BLaER1 (cell line): ENCODE results near the gene PIAS4.

ENCODE experiments used
- H3K27ac ChIP-seq: shearing (Covaris generic); formaldehyde crosslinking; 2 replicates; pipeline ENCODE4 v1.8.1; 2022
- H3K27me3 ChIP-seq: shearing (Covaris generic); formaldehyde crosslinking; 2 replicates; pipeline ENCODE4 v1.8.1; 2022
- H3K36me3 ChIP-seq: shearing (Covaris generic); formaldehyde crosslinking; 2 replicates; pipeline ENCODE4 v1.8.1; 2022
- H3K4me1 ChIP-seq: shearing (Covaris generic); formaldehyde crosslinking; 2 replicates; pipeline ENCODE4 v1.8.1; 2022
- H3K4me2 ChIP-seq: shearing (Covaris generic); formaldehyde crosslinking; 2 replicates; pipeline ENCODE4 v1.8.1; 2022
- H3K4me3 ChIP-seq: shearing (Covaris generic); formaldehyde crosslinking; 2 replicates; pipeline ENCODE4 v1.8.1; 2022
- H3K9ac ChIP-seq: shearing (Covaris generic); formaldehyde crosslinking; 2 replicates; pipeline ENCODE4 v1.8.1; 2022
- H3K9me3 ChIP-seq: shearing (Covaris generic); formaldehyde crosslinking; 2 replicates; pipeline ENCODE4 v1.8.1; 2022
- H4K20me1 ChIP-seq: shearing (Covaris generic); formaldehyde crosslinking; 2 replicates; pipeline ENCODE4 v1.8.1; 2022
- Cebpa-rat ChIP-seq: shearing (Covaris generic); IDR thresholded peaks from 2 replicates; pipeline ENCODE4 v1.8.1; 2022

The PIAS4 gene

DNA sequence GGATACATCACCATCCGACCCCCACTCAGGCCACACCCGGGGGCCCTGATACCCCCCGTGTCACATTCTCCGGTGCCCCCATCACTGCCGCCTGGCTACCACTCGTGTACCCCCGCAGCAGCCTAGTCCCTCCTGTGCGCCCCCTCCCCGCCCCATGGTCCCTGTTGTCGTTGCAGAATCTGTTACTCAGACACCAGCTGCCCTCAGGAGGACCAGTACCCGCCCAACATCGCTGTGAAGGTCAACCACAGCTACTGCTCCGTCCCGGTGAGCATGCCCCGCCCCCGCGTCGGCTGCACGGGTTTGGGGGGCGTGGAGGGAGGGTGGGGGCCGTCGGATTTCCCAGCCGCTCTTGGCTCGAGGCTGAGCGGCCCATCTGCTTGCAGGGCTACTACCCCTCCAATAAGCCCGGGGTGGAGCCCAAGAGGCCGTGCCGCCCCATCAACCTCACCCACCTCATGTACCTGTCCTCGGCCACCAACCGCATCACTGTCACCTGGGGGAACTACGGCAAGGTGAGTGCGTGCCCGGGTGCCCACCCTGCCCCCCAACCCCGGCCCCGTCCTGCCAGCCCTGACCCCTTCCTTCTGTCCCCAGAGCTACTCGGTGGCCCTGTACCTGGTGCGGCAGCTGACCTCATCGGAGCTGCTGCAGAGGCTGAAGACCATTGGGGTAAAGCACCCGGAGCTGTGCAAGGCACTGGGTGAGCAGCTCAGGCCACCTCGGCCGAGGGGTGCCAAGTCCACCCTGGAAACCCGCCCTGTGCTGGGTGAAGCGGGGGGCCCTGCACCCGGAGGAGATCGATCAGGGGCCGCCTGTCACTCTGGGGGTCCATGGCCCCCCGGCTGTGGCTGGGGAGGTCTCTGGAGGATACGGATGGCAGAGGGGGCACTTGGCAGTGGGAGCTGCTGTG lies 21.1 kb downstream of the PIAS4 start:
- Histone ChIP-seq H3K9me3 (no peaks in the 10 kb centered on the region), H3K4me3 (no peak overlapping the region), H4K20me1 (peaks cover 46% of the 10 kb centered on the region), H3K4me2 (no peak overlapping the region), H3K9ac (no peak overlapping the region), H3K4me1 (no peaks in the 10 kb centered on the region), H3K27ac (no peak overlapping the region), H3K36me3 (peaks cover 99% of the 10 kb centered on the region), H3K27me3 (no peaks in the 10 kb centered on the region)
- TF ChIP-seq Cebpa-rat, result no peak

DNA sequence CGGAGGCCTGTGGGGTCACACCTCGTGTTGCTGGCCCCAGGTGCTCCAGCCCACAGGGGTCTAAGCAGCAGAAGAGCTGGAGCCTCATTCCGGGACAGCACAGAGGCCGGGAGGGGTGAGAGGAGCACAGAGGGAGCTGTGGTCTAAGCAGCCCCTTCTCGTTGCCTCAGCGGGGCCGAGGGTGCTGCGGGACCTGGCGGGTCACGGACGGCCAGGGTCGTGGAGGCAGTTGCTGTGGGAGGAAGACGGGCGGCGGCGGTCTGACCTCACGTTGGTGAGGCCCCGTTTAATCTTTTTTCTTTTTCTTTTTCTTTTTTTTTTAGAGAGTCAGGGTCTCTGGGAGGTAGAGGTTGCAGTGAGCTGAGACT lies 21.7 kb downstream of the PIAS4 start:
- H3K9me3 ChIP-seq, result no peaks in the 10 kb centered on the region
- no peak overlapping the region for H3K27ac ChIP-seq
- H4K20me1 ChIP-seq, result peaks cover 46% of the 10 kb centered on the region
- H3K4me1 ChIP-seq, result no peaks in the 10 kb centered on the region
- H3K9ac ChIP-seq, result no peak overlapping the region
- no peak overlapping the region for H3K4me3 ChIP-seq
- TF ChIP-seq Cebpa-rat, result no peak
- H3K27me3 ChIP-seq, result no peaks in the 10 kb centered on the region
- peaks cover 99% of the 10 kb centered on the region for H3K36me3 ChIP-seq
- no peak overlapping the region for H3K4me2 ChIP-seq

DNA sequence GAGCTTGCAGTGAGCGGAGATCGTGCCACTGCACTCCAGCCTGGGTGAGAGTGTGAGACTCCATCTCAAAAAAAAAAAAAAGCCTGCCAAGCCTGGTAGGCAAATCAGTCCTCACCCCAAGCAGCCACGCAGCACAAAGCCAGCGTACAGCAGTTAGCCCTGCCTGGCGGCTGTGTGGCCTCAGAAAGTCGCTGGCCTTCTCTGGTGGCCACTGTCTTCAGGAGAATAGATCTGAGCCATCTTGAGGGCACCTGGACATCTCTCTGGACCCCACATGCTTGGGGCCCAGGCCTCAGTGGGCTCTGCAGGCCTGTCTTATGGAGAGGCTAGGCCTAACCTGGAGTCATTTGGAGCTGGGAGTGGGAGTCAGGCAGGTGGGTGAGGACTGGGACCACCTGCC lies 23.0 kb downstream of the PIAS4 start:
- peaks cover 99% of the 10 kb centered on the region for H3K36me3 ChIP-seq
- H3K9me3 ChIP-seq, result peaks cover 3% of the 10 kb centered on the region
- no peaks in the 10 kb centered on the region for H3K27me3 ChIP-seq
- H4K20me1 ChIP-seq, result peaks cover 41% of the 10 kb centered on the region
- no peak for TF ChIP-seq Cebpa-rat
- no peak overlapping the region for H3K4me2 ChIP-seq
- H3K4me3 ChIP-seq, result no peak overlapping the region
- no peaks in the 10 kb centered on the region for H3K4me1 ChIP-seq
- H3K27ac ChIP-seq, result no peak overlapping the region
- H3K9ac ChIP-seq, result no peak overlapping the region

DNA sequence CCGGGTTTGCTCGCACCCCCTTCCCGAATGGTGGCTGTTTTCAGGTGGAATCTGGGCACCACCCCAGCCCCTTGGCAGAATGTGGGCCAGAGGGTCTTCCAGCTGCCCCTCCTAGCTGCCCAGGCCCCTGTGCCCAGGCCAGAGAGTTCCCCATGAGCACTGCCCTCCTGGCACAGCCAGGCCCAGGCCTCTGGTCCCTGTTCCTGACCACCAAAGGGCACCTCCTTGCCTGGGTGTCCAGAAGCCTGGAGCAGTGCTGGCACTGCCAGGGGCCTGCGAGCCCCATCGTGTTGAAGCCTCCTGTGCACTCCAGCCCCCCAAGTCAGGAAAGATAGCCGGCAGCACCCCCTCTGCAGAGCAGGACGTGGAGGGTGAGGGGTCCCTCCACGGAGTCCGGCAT lies 23.4 kb downstream of the PIAS4 start:
- Histone ChIP-seq H3K27me3 (no peaks in the 10 kb centered on the region), H4K20me1 (peaks cover 41% of the 10 kb centered on the region), H3K4me1 (no peaks in the 10 kb centered on the region), H3K4me3 (no peak overlapping the region), H3K27ac (no peak overlapping the region), H3K9me3 (peaks cover 7% of the 10 kb centered on the region), H3K9ac (no peak overlapping the region), H3K4me2 (no peak overlapping the region), H3K36me3 (peaks cover 99% of the 10 kb centered on the region)
- no peak for TF ChIP-seq Cebpa-rat

DNA sequence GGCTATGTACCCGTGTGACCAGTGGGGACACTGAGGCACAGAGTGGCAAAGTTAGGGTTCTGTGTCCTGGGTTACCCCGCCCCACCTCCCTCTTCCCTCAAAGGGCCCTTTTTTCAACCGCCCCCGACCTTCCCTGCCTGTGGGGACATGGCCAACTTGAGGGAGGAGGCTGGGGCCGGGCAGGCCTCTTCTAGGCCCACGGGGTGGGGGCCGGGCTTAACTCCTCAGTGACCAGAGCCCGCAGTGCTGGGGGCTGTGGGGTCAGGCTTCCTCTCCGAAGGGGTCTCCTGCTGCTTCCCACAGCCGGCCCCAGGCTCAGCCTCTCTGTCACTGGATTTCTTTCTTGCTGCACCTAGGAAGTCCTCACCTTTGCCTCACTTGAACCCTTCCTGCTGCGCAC lies 23.9 kb downstream of the PIAS4 start:
- Histone ChIP-seq H3K4me2 (no peak overlapping the region), H3K4me1 (no peaks in the 10 kb centered on the region), H3K36me3 (peaks cover 99% of the 10 kb centered on the region), H3K27me3 (no peaks in the 10 kb centered on the region), H3K9me3 (peaks cover 9% of the 10 kb centered on the region), H3K9ac (no peak overlapping the region), H3K27ac (peak overlapping the region; percentile 18; the same call in 1 of the 2 replicates), H3K4me3 (no peak overlapping the region), H4K20me1 (peaks cover 41% of the 10 kb centered on the region)
- TF ChIP-seq Cebpa-rat, result no peak

DNA sequence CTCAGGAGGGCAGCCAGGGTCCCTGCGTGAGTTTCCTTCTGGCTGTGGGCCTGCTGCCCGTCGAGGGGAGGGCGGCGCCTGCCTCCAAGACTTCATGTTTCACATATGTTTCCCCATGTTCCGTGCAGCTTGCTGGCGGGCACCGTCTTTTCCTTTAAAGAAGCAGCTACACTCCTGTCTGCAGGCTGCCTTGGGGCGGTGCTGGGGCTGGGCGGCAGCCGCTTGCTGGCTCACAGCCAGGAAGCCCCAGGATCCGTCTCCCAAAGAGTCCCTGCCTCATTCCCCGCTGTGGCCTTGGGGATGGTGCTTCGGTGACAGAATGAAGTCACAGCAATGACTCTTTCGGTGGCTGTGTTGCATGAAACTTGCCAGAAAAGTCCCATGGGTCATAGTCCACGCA lies 24.9 kb downstream of the PIAS4 start:
- Histone ChIP-seq H3K4me3 (no peak overlapping the region), H4K20me1 (peaks cover 37% of the 10 kb centered on the region), H3K27ac (no peak overlapping the region), H3K9me3 (peaks cover 15% of the 10 kb centered on the region), H3K27me3 (no peaks in the 10 kb centered on the region), H3K9ac (no peak overlapping the region), H3K4me1 (no peaks in the 10 kb centered on the region), H3K4me2 (no peak overlapping the region), H3K36me3 (peaks cover 99% of the 10 kb centered on the region)
- no peak for TF ChIP-seq Cebpa-rat

DNA sequence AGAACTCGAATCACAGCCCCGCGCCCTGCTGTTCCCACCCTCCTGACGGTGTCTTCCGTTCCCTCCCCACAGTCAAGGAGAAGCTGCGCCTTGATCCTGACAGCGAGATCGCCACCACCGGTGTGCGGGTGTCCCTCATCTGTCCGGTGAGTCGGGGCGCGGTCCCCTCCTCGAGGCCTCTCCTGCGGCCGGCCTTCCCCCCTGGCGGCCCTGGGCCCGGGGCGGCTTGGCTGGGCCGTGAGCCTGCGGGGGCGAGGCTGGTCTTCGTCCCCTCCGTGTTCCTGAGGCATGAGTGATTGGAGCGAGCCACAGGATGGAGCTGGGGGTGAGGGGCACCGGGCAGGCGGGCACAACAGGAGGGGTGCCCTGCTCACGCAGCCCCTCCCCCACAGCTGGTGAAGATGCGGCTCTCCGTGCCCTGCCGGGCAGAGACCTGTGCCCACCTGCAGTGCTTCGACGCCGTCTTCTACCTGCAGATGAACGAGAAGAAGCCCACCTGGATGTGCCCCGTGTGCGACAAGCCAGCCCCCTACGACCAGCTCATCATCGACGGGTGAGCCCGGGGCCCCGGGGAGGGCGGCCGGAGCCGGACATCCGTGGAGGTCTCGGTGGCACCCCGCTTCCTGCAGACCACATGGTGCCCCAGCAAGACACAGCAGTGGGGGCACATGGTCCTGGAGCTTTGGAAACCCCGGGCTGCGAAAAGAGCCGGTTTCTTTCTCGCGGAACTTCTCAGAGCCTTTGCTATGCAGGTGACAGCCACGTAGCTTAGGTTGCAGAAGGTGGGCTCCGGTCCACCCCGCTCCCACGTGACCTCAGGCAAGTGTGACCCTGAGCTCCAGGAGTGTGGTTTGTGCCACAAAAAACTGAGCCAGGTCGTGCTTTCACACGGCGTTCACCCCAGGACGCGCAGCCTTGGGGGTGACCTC lies 25.8 kb downstream of the PIAS4 start:
- Histone ChIP-seq H4K20me1 (peaks cover 38% of the 10 kb centered on the region), H3K4me3 (no peak overlapping the region), H3K9me3 (peaks cover 15% of the 10 kb centered on the region), H3K4me2 (no peak overlapping the region), H3K27ac (no peak overlapping the region), H3K36me3 (peaks cover 99% of the 10 kb centered on the region), H3K9ac (no peak overlapping the region), H3K27me3 (no peaks in the 10 kb centered on the region), H3K4me1 (no peaks in the 10 kb centered on the region)
- TF ChIP-seq Cebpa-rat, result no peak

DNA sequence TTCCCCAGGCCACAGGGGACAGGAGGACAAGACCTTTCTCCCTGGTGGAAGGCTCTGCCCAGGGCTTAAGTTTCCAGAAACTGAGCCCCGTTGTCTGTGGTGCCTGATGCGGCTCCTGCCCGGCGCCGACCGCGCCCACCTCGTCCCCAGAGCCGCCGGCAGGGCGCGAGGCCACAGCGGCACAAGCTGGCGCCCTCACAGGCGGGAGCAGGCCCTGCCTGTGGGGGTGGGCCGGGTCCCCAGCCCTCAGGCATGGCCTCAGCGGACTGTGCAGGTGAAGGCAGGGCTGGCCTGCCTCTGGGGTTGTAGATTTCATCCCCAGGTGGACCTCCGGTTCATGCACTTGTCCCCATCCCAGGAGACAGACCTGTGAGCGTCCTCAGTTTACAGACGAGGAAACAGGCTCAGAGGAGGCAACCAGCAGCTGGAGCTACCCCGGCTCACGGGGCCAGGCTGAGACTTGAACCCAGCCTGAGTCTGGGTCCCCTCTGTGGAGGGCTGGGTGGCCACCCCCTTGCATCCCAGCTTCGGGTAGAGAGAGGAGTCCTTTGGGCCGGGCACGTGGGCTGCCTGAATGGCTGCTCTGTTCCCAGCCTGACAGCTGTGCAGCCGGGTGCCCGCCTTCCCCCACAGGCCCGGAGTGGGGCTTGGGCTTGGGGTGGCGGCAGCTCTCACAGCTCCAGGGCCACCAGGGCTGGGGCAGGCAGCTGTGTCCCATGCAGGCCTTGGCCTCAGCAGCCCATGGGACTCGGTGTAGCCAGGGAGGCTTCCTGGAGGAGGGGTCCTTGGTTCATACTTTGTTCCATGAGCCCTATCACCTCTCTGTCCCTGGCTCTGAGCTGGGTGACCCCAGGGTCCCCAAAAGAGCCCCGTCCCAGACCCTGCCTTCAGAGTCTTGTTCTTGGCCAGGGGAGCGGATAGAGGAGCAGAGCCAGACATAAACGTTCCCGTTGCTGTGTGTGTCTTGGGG lies 26.8 kb downstream of the PIAS4 start:
- H3K4me2 ChIP-seq, result no peak overlapping the region
- H3K27me3 ChIP-seq, result no peaks in the 10 kb centered on the region
- H3K9me3 ChIP-seq, result peaks cover 15% of the 10 kb centered on the region
- H3K4me3 ChIP-seq, result no peak overlapping the region
- H4K20me1 ChIP-seq, result peaks cover 42% of the 10 kb centered on the region
- no peak overlapping the region for H3K27ac ChIP-seq
- no peaks in the 10 kb centered on the region for H3K4me1 ChIP-seq
- H3K36me3 ChIP-seq, result peaks cover 97% of the 10 kb centered on the region
- TF ChIP-seq Cebpa-rat, result no peak
- no peak overlapping the region for H3K9ac ChIP-seq

DNA sequence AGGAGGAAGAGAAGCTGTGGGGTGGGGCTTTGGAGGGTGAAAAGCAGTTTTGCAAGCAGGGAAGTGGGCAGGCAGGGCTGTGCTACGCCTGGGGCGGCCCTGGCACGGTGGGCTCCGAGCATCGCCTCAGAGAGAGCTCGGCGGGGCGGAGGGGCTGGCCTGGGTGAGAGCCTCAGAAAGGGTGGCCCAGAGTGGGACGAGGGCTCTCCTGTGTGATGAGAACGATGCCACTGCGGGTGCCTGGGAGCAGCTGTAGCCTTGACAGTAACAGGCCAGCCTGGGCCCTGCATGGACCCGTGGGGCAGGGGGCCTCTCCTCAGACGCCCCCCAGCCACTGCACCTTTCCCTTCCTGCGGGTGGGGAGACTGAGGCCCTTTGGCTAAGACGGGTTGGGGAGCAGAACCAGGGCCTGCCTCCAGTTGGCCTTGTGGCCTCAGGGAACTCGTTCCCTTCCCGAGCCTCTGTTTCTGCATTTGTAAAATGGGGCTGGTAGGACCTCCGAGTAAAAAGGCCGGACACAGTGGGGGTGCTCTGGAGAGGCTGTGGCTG lies 27.6 kb downstream of the PIAS4 start:
- H4K20me1 ChIP-seq, result peaks cover 49% of the 10 kb centered on the region
- no peak overlapping the region for H3K4me3 ChIP-seq
- no peak overlapping the region for H3K9ac ChIP-seq
- H3K27ac ChIP-seq, result no peak overlapping the region
- peaks cover 15% of the 10 kb centered on the region for H3K9me3 ChIP-seq
- no peaks in the 10 kb centered on the region for H3K4me1 ChIP-seq
- no peak overlapping the region for H3K4me2 ChIP-seq
- no peaks in the 10 kb centered on the region for H3K27me3 ChIP-seq
- no peak for TF ChIP-seq Cebpa-rat
- peaks cover 90% of the 10 kb centered on the region for H3K36me3 ChIP-seq
